Fibroblast of lung (primary cell): ENCODE results near the gene DIO3.

Experiments used
- EZH2 ChIP-seq: IDR thresholded peaks from 2 replicates; pipeline ENCODE4 v1.5.1; 2012; ENCODE audit warnings: low read length, control low read depth, mild to moderate bottlenecking; ENCODE audit errors: missing control alignments
- TF ChIP-seq, protein P1 (sequence below), 2 donors: IDR thresholded peaks in 1 of 2; conservative IDR thresholded peaks in 1 of 2; 1 replicate in 1 of 2; 2 replicates in 1 of 2; pipeline ENCODE4 v1.5.1; 2011 to 2012; ENCODE audit warnings: low read length in 2 of 2, control low read depth in 1 of 2, inconsistent platforms in 1 of 2, low read depth in 1 of 2, mild to moderate bottlenecking in 1 of 2

DNA sequence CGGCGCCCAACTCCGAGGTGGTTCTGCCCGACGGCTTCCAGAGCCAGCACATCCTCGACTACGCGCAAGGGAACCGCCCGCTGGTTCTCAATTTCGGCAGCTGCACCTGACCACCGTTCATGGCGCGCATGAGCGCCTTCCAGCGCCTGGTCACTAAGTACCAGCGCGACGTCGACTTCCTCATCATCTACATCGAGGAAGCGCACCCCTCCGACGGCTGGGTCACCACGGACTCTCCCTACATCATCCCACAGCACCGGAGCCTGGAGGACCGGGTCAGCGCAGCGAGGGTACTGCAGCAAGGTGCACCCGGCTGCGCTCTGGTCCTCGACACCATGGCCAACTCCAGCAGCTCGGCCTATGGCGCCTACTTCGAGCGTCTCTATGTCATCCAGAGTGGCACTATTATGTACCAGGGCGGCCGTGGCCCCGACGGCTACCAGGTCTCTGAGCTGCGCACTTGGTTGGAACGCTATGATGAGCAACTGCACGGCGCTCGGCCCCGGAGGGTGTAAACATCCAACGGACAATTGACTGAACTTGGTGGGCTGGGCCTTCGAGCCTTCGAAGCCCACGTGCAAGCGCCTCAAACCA lies 699 bp downstream of the DIO3 start:
- TF ChIP-seq, protein P1, sequence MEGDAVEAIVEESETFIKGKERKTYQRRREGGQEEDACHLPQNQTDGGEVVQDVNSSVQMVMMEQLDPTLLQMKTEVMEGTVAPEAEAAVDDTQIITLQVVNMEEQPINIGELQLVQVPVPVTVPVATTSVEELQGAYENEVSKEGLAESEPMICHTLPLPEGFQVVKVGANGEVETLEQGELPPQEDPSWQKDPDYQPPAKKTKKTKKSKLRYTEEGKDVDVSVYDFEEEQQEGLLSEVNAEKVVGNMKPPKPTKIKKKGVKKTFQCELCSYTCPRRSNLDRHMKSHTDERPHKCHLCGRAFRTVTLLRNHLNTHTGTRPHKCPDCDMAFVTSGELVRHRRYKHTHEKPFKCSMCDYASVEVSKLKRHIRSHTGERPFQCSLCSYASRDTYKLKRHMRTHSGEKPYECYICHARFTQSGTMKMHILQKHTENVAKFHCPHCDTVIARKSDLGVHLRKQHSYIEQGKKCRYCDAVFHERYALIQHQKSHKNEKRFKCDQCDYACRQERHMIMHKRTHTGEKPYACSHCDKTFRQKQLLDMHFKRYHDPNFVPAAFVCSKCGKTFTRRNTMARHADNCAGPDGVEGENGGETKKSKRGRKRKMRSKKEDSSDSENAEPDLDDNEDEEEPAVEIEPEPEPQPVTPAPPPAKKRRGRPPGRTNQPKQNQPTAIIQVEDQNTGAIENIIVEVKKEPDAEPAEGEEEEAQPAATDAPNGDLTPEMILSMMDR (conservative IDR thresholded peaks at IDR 0.05 in 1 of 2, IDR thresholded peaks at IDR 0.05 in 1 of 2; ENCODE audit: low read depth in 1 of 2, low read length in 2 of 2) = no peak
- TF ChIP-seq EZH2 = no peak
